D341Med (cell line): Measurements from ENCODE around the gene MAGI1.
"Not testable (repeated sequence)": the region's sequence is repeated elsewhere in the genome, so short reads cannot be mapped to it uniquely, and the experiment has no call there.

Source experiments
- DNase-seq: peaks from one replicate; pipeline ENCODE4 v3.0.0; 2012; ENCODE audit warnings: low spot score

MAGI1 gene

GRCh38 chr3:65532749-65533148, 506.0 kb downstream of the MAGI1 start:
- no peak for DNase-seq

- DNase-seq: no peak
These were observed 506.5 kb downstream of the MAGI1 start for GRCh38 chr3:65532215-65532614.

- no peak for DNase-seq
These were observed 507.2 kb downstream of the MAGI1 start for GRCh38 chr3:65531499-65531898.

DNA sequence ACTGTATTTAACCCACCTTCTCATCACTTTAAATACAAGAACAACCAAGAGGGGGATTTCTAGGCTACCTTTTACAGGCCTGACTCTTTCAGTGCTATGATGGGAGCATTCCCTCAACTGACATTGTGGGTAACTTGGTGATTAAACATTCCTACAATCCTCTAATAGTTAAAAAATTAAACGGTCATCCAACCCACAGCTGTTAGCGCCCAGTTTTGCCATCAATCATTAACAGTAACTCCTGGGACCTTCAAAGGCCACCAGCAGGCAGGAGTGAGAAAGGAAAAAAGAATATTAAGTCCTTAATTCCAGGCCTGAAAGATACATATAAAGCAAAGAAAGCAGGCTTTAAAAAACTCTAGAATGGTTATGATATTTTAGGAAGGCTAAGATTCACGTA, 512.1 kb downstream of the MAGI1 start:
- DNase-seq: no peak

DNA sequence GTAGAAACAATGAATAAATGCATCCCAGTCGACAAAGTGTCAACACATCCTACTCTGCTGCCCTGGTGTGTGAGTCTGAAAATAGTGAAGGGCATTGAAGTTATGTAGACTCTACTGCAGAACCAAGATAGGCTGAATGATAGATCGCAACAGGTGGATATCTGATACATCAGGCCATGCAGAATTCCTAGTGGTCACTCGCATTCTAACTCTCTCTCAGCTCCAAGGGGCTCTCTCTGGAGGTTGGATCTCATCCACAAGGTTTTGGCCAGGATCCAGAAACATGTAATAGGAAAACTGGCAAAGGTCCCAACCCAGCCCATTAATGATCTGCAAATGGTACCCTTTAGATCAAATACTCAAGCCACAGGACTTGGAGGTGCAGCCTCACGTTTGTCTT, 514.1 kb downstream of the MAGI1 start:
- no peak for DNase-seq

DNA sequence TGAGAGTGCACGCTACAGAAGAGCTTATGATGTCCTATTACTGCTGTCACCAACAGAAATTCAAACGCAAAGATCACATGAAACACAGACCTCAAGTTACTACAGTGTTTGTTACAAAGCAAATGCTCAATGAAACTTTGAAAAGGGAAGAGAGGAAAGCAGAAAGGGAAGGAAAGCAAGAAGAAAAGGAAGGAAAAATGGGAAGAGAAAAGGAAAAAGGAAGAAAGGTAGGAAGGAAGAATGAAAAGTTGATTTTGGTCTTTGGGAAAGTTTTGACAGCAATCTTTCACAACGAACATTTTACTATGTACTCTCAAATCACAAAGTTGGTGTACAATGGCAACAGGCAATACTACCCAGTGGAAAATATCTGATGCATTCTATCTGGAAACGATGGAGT, 514.8 kb downstream of the MAGI1 start:
- no peak for DNase-seq

GRCh38 chr3:65521032-65521431, 517.7 kb downstream of the MAGI1 start:
- no peak for DNase-seq

DNA sequence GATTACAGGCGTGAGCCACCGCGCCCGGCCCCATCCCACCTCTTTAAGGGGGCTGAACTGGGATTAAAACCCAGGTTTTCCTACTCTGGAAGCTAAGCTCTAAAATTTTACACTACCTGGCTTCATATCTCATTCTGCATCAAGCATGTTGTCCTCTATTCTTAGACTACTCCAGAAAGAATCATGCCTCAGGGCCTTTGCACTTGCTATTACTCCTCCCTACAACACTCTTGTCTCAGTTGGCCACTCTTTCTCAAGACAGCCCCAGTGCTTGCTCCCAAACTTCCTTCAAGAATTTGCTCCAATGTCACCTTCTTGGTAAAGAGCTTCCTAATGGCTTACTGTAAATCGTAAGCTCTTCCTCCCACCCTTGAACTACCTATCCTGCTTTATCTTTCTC, 521.7 kb downstream of the MAGI1 start:
- no peak for DNase-seq

DNA sequence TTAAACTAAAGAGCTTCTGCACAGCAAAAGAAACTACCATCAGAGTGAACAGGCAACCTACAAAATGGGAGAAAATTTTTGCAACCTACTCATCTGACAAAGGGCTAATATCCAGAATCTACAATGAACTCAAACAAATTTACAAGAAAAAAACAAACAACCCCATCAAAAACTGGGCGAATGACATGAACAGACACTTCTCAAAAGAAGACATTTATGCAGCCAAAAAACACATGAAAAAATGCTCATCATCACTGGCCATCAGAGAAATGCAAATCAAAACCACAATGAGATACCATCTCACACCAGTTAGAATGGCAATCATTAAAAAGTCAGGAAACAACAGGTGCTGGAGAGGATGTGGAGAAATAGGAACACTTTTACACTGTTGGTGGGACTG, 524.4 kb downstream of the MAGI1 start:
- DNase-seq: not testable (repeated sequence)

DNA sequence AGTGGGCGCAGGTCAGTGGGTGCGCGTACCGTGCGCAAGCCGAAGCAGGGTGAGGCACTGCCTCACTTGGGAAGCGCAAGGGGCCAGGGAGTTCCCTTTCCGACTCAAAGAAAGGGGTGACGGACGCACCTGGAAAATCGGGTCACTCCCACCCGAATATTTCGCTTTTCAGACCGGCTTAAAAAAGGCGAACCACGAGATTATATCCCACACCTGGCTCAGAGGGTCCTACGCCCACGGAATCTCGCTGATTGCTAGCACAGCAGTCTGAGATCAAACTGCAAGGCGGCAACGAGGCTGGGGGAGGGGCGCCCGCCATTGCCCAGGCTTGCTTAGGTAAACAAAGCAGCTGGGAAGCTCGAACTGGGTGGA, 529.3 kb downstream of the MAGI1 start:
- not testable (repeated sequence) for DNase-seq

DNA sequence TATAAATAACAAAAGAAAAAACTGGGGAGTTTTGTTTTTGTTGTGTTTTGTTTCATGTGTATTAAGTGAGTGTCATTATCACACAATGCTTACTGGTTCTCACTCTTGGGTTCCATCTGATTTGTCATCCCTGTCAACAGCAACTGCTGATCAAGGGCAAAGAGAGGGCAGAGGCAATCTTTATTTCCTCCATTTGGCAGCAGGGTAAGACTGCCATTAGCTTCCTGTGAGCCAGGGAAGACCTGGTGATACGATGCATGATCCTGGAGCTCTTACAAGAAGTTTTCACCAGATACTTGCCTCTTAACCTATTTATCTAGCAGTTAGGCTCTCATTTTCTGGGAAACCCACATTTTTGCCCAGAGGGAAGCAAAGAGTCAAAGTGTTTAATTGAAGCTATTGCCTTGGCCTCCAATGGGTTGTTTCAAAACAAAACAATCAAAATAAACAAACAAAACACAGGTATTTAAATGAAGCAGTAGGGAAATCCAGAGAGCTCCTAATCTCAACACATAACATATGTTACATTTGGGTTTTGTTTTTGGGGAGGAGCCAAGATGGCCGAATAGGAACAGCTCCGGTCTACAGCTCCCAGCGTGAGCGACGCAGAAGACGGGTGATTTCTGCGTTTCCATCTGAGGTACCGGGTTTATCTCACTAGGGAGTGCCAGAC, 529.8 kb downstream of the MAGI1 start:
- DNase-seq: no peak

DNA sequence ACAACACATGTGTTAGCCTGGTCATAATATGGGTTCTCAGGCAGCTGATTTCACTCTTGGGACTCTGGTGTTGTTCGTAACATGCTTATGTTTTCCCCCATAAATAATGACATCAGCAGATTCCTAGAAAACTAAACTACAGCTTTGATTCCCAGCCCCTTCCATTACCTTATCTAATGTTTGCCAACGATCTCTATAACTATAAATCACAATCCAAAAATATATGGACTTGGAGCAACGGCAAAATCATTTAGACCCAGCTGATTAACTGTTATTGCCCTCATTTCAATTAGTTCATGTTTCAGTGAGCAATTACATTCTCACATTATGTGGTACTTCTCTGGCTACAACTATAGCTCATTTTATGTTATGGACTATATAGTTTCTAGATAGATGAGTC, 531.3 kb downstream of the MAGI1 start:
- DNase-seq: no peak

DNA sequence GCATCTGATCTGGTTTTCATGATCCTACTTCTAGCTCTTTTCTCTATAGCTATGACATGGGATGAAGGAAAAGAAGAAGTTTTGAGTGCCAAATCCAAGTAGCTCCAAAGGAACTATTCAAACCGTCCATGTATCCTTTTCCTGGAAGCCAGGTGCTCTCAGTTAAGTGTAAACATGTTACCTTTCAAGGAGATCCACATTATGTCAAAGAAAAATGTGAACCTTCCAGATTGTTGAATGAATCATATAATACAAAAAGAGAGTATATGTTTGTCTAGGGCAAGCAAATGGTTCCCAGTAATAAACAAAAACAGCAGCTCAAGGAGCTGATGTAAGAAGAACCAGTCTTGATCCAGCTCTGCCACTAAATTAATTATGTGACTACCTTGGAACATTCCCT, 534.9 kb downstream of the MAGI1 start:
- no peak for DNase-seq

- no peak for DNase-seq
These were observed 536.2 kb downstream of the MAGI1 start for GRCh38 chr3:65502526-65502925.

DNA sequence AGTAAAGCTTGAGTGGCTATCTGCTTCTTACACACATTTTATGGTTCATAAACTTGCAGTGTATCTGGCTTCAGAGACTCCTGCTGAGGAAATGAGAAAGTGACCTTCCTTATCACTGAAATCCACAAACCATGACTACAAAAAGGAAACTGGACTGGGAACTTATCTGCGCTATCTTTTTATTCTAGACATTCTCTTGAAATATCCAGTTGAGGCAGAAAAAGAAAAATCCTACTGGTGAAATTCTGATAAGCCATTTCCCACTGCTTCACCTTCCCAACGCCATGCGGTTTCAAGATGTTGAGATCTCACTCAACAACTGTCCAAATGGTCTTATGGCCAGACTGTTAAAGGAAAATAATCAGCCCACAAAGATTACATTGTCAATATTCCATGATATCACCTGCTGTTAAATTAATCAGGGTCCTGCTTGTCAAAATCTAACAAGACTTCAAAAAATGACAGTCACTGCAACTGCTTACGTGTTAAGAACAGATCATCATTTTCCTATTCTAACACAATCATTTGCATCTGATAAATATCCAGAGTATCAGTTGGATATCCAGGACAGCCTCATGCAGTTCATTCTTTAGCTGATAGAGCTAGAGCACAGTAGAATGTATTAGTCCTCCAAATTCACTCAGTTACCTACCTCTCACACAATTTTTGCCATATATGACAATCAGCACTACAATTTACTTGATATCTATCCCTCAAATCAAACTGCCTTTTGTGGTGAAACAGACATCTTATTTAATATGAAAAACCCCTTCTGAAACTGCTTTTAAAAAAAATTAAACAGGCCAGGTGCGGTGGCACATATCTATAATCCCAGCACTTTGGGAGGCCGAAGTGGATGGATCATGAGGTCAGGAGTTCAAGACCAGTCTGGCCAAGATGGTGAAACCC, 538.1 kb downstream of the MAGI1 start:
- DNase-seq: no peak

DNA sequence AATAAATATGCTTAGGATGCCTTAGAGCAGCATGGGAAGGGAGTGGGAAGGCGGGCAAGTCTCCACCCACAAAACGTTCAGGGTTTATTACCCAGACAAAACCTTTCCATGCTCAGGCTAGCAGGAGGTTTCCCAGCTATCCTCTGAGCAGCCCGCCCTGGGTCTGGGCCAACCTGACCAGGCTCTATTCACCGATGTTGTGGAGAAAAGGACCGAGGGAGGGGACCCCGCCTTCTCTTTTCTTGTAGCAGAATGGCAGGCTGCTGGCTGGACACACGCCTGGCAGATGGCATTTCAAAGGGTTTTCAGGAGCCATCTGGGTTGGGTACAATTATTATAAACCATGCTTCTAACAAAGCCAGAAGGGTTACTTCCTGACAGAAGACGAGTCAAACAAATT, 540.9 kb downstream of the MAGI1 start:
- DNase-seq: peak; percentile 31

DNA sequence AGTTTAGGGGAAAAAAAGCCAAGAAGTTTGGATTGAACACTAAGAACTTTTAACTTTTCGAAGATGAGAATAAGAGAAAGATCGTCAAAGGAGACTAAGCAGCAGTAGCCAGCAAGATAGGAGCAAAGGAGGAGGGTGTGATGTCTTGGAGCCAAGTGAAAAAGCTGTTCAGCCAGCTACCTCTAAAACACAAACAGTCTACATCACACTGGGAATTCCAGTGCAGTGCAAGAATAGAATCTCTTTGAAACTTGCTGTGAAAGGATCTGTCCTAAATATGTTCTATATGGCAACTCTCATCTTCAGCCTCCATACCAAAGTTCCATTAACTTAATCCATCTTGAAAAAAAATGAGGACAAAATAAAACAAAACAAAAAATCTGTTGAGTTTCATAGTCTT, 541.5 kb downstream of the MAGI1 start:
- DNase-seq: no peak

- no peak for DNase-seq
These were observed 544.8 kb downstream of the MAGI1 start for GRCh38 chr3:65493938-65494337.

GRCh38 chr3:65493371-65493882, 545.3 kb downstream of the MAGI1 start:
- no peak for DNase-seq

DNA sequence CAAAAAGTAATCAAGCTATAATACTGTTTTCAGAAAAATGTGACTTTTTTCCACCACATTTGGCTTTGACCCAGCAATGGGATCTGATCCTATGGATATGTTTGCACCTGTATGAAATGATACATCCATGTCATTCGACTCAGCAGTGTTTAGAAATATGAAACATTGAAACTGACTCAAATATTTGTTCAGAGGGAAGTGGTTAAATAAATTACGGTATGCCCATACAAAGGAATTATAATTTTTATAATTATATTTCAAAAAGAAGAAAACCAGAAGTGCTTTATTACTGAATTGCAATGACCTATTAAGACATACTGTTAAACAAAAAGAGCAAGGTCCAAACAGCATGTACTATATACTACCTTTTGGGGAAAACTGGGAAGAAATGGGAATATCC, 546.5 kb downstream of the MAGI1 start:
- DNase-seq: no peak

DNA sequence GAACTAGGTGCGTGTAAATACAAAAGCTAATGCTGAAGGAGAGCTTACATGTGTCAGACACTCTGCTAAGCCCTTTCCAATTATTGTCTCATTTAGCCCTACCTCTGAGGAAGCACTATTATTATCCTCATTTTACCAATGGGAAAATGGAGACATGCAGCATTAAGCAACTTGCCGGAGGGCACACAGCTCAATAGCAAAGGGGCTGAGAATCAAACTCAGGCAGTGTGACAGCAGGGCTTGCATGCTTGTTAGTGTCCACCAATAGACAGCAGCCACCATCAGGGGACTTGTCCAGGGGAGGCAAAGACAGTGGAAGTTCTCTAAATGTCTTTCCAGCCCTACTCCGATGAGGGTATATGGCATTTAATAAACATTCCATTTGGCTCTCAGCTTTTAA, 548.6 kb downstream of the MAGI1 start:
- no peak for DNase-seq

GRCh38 chr3:65489253-65489652, 549.5 kb downstream of the MAGI1 start:
- DNase-seq: no peak

DNA sequence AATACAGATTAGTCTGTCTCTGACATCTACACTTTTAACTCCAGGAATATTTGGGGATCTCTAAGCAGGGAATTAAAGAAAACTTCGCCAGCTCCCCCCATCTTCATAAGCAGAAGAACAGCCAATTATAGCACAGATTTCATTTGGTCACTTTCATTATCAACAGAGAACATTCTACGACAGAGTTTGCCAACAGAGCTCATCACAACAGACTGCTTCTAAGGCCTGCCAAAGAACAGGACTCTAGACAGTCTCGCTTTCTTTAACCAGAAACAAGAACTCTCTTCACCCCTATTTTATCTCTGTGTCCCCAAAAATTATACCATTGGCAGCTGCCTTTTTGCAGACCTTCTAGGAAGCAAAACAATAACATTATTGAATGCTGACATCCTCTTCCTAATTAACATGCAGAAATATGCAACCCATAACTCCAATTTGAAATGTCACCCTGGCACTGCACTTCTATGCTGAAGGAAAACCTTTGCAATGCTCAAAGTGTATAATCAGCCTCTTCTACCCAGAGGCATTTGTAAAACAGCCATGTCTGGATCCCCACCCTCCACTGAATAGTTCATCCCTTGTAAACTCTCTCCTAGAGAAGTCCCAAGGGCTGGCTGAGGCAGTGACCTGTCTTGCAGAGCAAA, 552.8 kb downstream of the MAGI1 start:
- DNase-seq: no peak
